ENCODE data around the gene NTMT1.
"Not testable (repeated sequence)": the region's sequence is repeated elsewhere in the genome, so short reads cannot be mapped to it uniquely, and the experiment has no call there.

GRCh38 chr9:129636343-129636742, 10.4 kb downstream of the NTMT1 start:
- not testable (repeated sequence) for TF ChIP-seq POLR2AphosphoS5, CTCF, EP300, POLR2A (IDR thresholded peaks at IDR 0.05)
